Right cardiac atrium (tissue), 5 donors: ENCODE measurements around the gene CELF4. TPM values are rescaled to one million over a fixed set of nuclear protein-coding genes. Genes with fewer than 3 reads are reported as not detected.

Experiments
- ATAC-seq, 2 donors: fragments of 200-7000 bp; cut with Tn5 transposase; one replicate each; pipeline versions ENCODE4 v1.8.0 to v1.9.1; 2020; ENCODE audit warnings: moderate library complexity in 2 of 2, mild to moderate bottlenecking in 1 of 2
- DNase-seq, 3 donors: peaks; one replicate each; pipeline ENCODE4 v3.0.0-alpha.2; 2020
- H3K27ac ChIP-seq: one replicate; pipeline ENCODE4 v1.5.1; 2013; ENCODE audit warnings: mild to moderate bottlenecking, low read length, control low read depth, moderate library complexity
- H3K27me3 ChIP-seq: one replicate; pipeline ENCODE4 v1.6.1; 2013; ENCODE audit not compliant: control insufficient read depth, insufficient read depth
- H3K4me1 ChIP-seq: one replicate; pipeline ENCODE4 v1.6.1; 2013; ENCODE audit warnings: low read length; ENCODE audit not compliant: control insufficient read depth, insufficient read depth
- H3K4me3 ChIP-seq: one replicate; pipeline ENCODE4 v1.5.1; 2013; ENCODE audit warnings: low read length, control low read depth
- H3K9me3 ChIP-seq: one replicate; pipeline ENCODE4 v1.6.1; 2013; ENCODE audit warnings: low read length; ENCODE audit not compliant: control insufficient read depth
- WGBS: extraction: QIAGEN DNeasy Blood & Tissue Kit; methylation state at CpG from one replicate; pipeline ENCODE4 v1.1.7; 2013; 5-methylcytosine and 5-hydroxymethylcytosine counted together
- intact Hi-C, 4 donors: fragments of 100-400 bp; cut with DNase I; formaldehyde crosslinking; loops; one replicate each; pipeline versions ENCODE4 v1.11.0 to v1.14.0; 2022 to 2023
- polyA plus RNA-seq: library from polyadenylated mRNA; stranded (reverse); fragments of 200-250 nt; gene quantifications from one replicate; pipeline ENCODE4 v1.2.3, GENCODE V29; 2013
- total RNA-seq, 4 donors: library from RNA; stranded (reverse); fragmentation: NEBNext Ultra II Directional; extraction: Animal tissue kit (Norgen Biotek cat#: 25700); gene quantifications; one replicate each; pipeline ENCODE4 v1.2.1, GENCODE V29; 2021
- donor health status: healthy with polysubstance abuse.
- donor health status: DM: no; HTN: yes; CAD: no.
- donor health status: DM: no; HTN: no; CAD: no.
- donor health status: DM: no; HTN: yes; CAD: no; lungs with severe emphysema.
- donor health status: DM: yes; HTN: yes; CAD: no.

Gene CELF4
- total and polyA plus RNA-seq, 5 donors: 0.79 to 1.4 (median 1.1) TPM

- no peaks in the 10 kb centered on the region for H3K4me1 ChIP-seq
- ATAC-seq (no peak), DNase-seq (no peak)
- 85% methylated on average over 5 of the region's 5 CpGs for WGBS
- H3K27me3 ChIP-seq: no peaks in the 10 kb centered on the region
- intact Hi-C loops: no loop called here
- H3K9me3 ChIP-seq: no peaks in the 10 kb centered on the region
- H3K27ac ChIP-seq: no peak overlapping the region
- H3K4me3 ChIP-seq: no peak overlapping the region
Observed at GRCh38 chr18:37248281-37248680, 317.3 kb downstream of the CELF4 start.

- WGBS: 82% methylated on average over 10 of the region's 10 CpGs
- DNase-seq: no peak
- Histone ChIP-seq H3K27ac (no peak overlapping the region), H3K4me3 (no peak overlapping the region), H3K27me3 (no peaks in the 10 kb centered on the region), H3K4me1 (no peaks in the 10 kb centered on the region), H3K9me3 (no peaks in the 10 kb centered on the region)
- no peak for ATAC-seq
- intact Hi-C loops: no loop called here
Observed at GRCh38 chr18:37247497-37248161, 318.0 kb downstream of the CELF4 start.

- no peak for ATAC-seq
- Histone ChIP-seq H3K27ac (no peak overlapping the region), H3K4me3 (no peak overlapping the region), H3K4me1 (no peaks in the 10 kb centered on the region), H3K27me3 (no peaks in the 10 kb centered on the region), H3K9me3 (no peaks in the 10 kb centered on the region)
- intact Hi-C loops: no loop called here
- no peak for DNase-seq
- 87% methylated on average over 13 of the region's 13 CpGs for WGBS
Observed at GRCh38 chr18:37246779-37247340, 318.7 kb downstream of the CELF4 start.

GRCh38 chr18:37244618-37245017 lies 321.0 kb downstream of the CELF4 start:
- no peak for ATAC-seq
- no peaks in the 10 kb centered on the region for H3K9me3 ChIP-seq
- H3K4me1 ChIP-seq: no peaks in the 10 kb centered on the region
- intact Hi-C loops: no loop called here
- H3K27ac ChIP-seq: no peak overlapping the region
- no peak overlapping the region for H3K4me3 ChIP-seq
- no peak for DNase-seq
- H3K27me3 ChIP-seq: no peaks in the 10 kb centered on the region
- WGBS: 96% methylated on average over 13 of the region's 13 CpGs

- H3K9me3 ChIP-seq: no peaks in the 10 kb centered on the region
- 11% methylated on average over 36 of the region's 36 CpGs for WGBS
- DNase-seq: no peak
- no peaks in the 10 kb centered on the region for H3K27me3 ChIP-seq
- no peak overlapping the region for H3K27ac ChIP-seq
- H3K4me1 ChIP-seq: no peaks in the 10 kb centered on the region
- no peak for ATAC-seq
- no peak overlapping the region for H3K4me3 ChIP-seq
- intact Hi-C loops: no loop called here
Observed at GRCh38 chr18:37243741-37244140, 321.9 kb downstream of the CELF4 start.

- DNase-seq (no peak), ATAC-seq (no peak)
- H3K4me1 ChIP-seq: no peaks in the 10 kb centered on the region
- H3K9me3 ChIP-seq: no peaks in the 10 kb centered on the region
- no peak overlapping the region for H3K27ac ChIP-seq
- intact Hi-C loops: no loop called here
- no peaks in the 10 kb centered on the region for H3K27me3 ChIP-seq
- WGBS: 60% methylated on average over 4 of the region's 4 CpGs
- no peak overlapping the region for H3K4me3 ChIP-seq
Observed at GRCh38 chr18:37242826-37243560, 322.6 kb downstream of the CELF4 start.

GRCh38 chr18:37242091-37242490 lies 323.5 kb downstream of the CELF4 start:
- Histone ChIP-seq H3K4me1 (no peaks in the 10 kb centered on the region), H3K9me3 (no peaks in the 10 kb centered on the region), H3K27me3 (no peaks in the 10 kb centered on the region), H3K27ac (no peak overlapping the region), H3K4me3 (no peak overlapping the region)
- ATAC-seq: no peak
- DNase-seq: no peak
- intact Hi-C loops: no loop called here
- 51% methylated on average over 6 of the region's 6 CpGs for WGBS

GRCh38 chr18:37238282-37239108 lies 327.1 kb downstream of the CELF4 start:
- H3K4me1 ChIP-seq: no peaks in the 10 kb centered on the region
- intact Hi-C loops: no loop called here
- no peaks in the 10 kb centered on the region for H3K9me3 ChIP-seq
- DNase-seq (no peak), ATAC-seq (no peak)
- WGBS: 79% methylated on average over 6 of the region's 6 CpGs
- no peak overlapping the region for H3K27ac ChIP-seq
- H3K4me3 ChIP-seq: no peak overlapping the region
- H3K27me3 ChIP-seq: no peaks in the 10 kb centered on the region

- Histone ChIP-seq H3K27ac (no peak overlapping the region), H3K4me1 (no peaks in the 10 kb centered on the region), H3K27me3 (no peaks in the 10 kb centered on the region), H3K9me3 (no peaks in the 10 kb centered on the region), H3K4me3 (no peak overlapping the region)
- DNase-seq (no peak), ATAC-seq (peak in 1 of 2 donors; percentile 14)
- intact Hi-C loops: no loop called here
- WGBS: 51% methylated on average over 2 of the region's 2 CpGs
Observed at GRCh38 chr18:37235583-37235982, 330.0 kb downstream of the CELF4 start.

- ATAC-seq: no peak
- DNase-seq: no peak
- intact Hi-C loops: no loop called here
- no peak overlapping the region for H3K27ac ChIP-seq
- no peaks in the 10 kb centered on the region for H3K27me3 ChIP-seq
- H3K4me1 ChIP-seq: no peaks in the 10 kb centered on the region
- H3K4me3 ChIP-seq: no peak overlapping the region
- H3K9me3 ChIP-seq: no peaks in the 10 kb centered on the region
- WGBS: 42% methylated on average over 3 of the region's 3 CpGs
Observed at GRCh38 chr18:37231251-37231650, 334.3 kb downstream of the CELF4 start.

GRCh38 chr18:37230768-37231167 lies 334.8 kb downstream of the CELF4 start:
- Histone ChIP-seq H3K9me3 (no peaks in the 10 kb centered on the region), H3K4me3 (no peak overlapping the region), H3K27ac (no peak overlapping the region), H3K27me3 (no peaks in the 10 kb centered on the region), H3K4me1 (no peaks in the 10 kb centered on the region)
- ATAC-seq (peak; percentile 23 to 55), DNase-seq (no peak)
- 38% methylated on average over 3 of the region's 3 CpGs for WGBS
- intact Hi-C loops: no loop called here
